Smooth muscle cell of the brain vasculature (primary cell): ENCODE measurements around the gene RIPOR3.
"Not testable (repeated sequence)": the region's sequence is repeated elsewhere in the genome, so short reads cannot be mapped to it uniquely, and the experiment has no call there.

Experiments used
- DNase-seq: peaks from one replicate; pipeline ENCODE4 v3.0.0-alpha.2; 2012; ENCODE audit warnings: low read depth, low spot score

Gene RIPOR3

DNA sequence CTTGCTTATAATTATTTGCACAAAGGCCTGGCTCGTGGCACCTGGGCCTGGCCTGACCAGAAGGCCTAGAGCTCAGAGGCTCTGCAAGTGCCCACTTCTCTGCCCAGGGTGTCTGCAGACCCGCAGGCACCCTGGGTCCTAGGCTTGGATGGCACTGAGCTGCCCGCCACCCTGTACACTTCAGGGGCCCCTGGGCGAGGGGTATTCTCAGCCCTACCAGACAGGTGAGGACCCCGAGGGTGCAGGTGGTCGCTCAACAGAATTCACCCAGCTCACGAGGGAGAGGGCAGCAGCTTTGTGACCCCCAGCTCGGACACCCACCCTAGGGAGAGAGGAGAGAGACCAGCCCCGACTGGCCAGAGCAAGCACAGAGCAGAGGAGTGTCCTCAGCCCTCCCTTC, 83.9 kb downstream of the RIPOR3 start:
- DNase-seq, result no peak

DNA sequence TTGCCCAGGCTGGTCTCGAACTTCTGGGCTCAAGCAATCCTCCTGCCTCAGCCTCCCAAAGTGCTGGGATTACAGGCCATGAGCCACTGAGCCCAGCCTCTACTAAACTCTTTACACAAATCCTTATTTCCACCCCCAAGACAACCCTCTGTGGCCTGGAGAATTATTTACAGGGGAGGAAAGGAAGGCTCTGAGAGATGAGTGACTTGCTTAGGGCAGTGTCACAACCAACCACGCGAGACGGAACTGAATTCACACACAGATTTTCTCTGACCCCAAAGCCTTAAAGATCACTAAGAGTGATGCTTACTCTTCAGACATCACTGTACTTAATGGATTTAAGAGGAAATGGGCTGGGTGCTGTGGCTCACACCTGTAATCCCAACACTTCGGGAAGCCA, 86.2 kb downstream of the RIPOR3 start:
- no peak for DNase-seq

DNA sequence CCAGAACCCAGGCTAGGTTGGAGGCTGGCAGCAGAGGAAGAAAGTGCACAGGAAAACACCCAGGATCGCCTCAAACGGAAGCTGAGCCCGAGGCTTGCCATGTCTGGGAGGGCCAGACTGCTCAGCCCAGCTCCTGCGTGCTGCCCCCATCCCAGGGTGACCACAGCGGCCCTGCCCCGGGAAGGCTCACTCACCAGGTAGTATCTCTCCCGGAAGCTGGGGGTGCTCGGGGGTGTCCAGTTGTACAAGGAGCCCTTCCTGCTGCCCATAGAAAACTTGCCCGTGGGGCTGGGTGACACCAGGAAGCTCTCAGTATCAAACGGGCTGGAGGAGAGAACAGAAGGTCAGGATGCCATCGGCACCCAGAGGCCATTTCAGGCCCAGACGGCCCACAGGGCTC, 86.9 kb downstream of the RIPOR3 start:
- no peak for DNase-seq

DNA sequence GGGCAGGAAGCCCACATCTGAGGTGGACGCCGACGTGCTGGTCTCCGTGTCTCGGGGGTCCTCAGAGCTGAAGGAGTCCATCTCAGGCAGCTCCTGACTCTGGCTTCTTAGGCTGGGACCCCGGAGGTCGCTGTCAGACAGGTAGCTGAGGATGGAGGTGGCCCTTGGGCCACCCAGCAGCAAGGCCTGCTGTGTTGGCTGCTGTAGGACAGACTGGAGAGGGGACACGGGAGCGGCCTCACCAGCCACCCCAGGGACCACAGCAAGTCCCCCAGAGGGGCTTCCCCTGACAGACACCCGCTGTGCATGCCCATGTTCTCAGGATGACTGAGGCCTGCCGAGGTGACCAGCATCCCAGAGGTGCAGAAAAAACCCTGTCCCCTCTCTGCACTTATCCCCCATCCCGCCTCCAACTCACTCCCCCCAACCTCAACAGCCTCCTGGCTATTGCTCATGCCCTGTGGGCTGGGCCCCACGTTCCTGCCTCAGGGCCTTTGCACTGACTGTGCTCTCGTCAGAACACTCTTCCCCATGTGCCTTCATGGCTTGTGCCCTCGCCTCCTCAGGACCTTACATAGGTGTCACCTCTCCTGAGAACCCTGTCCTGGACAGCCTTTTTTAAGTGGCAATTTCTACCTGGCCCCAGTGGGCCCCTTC, 88.8 kb downstream of the RIPOR3 start:
- no peak for DNase-seq

DNA sequence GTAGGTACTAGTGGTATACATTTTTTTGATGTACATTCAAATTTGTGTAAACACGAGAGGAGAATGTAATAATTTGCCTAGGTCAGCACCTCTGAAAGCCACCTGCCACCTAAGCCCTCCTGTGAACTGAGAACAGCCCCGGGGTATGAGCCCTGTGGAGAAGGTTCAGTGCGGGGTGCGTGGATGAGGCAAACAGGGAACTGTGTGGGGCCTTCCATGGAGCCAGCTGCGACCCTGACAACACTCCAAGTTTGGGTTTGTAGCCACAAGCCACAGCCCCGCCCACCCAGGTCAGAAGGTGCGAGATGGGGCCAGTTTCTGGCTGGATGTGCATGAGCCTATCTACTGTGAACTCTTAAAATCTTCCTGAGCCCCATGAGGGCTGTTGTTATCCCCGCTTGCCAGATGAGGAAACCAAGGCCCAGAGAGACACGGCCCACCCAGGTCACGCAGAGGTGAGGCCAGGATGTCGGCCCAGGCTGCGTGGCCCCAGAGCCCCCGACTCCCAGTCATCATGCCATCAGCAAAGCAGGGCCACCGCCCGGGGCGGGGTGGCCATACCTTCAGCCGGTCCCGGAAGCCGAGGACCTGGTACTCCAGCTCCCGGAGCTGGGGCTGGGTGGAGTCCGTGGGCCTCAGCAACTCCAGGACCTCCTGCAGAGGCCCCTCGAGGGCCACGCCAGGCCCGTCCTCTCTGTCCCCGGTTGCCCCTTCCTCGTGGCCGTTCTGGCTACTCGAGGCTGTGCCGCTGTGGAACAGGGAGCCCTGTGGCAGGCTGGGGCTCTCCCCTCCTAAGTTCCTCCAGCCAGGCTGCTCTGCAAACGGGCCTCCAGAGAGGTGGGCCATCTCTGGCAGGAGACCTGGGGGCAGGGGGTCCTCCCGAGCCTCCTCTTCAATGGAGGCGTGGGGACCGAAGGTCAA, 89.6 kb downstream of the RIPOR3 start:
- DNase-seq, result no peak

DNA sequence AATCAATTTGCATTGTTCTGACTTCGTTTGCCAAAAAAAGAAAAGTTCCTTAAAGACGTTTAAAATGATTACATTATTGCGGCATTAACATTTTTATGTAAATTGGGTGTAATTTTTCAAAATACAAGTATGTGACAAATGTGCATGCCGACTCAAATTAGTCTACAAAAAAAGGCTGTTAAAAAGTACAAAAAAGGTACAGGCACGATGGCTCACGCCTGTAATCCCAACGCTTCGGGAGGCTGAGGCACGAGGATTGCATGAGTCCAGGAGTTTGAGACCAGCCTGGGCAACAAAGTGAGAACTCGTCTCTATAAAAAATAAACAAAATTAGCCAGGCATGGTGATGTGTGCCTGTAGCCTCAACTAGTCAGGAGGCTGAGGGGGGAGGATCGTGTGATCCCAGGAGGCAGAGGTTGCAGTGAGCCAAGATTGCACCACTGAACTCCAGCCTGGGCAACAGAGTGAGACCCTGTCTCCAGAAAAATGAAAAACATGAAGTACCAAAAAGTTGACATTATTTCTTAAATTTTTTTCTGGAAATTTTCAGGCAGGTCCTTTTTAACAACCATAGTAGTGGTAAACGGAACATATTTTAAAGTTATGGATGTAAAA, 91.0 kb downstream of the RIPOR3 start:
- DNase-seq, result no peak

DNA sequence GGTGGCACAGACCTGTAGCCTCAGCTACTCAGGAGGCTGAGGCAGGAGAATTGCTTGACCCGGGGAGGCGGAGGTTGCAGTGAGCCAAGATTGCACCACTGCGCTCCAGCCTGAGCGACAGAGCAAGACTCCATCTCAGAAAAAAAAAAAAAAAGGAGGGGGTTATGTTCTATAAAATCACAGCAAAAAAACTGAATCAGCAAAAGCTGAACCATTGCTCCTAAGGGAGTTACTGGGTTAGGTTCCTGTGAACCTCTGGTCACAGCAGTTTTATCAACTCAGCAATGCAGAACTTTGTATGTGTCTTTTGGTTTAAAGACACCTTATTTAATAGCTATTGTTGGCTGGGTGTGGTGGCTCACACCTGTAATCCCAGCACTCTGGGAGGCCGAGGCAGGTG, 92.6 kb downstream of the RIPOR3 start:
- not testable (repeated sequence) for DNase-seq

DNA sequence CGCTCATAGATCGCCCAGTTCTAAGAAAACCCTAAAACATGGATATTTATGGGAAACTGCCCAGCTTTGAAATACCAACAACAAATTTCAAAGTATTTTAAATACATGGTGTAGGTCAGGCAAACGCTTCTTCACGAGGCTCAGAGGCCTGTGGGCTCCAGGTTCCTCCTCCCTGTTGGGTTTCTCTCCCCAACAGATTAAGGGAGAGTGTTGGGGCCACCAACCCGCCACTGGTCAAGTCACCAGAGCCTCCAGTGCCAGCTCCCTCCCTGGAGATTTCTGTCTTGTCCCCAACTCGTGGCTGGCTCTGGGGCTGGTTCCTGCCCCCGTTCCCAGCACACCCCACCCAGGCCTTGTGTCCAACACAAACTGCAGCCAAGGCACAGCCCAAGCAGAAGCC, 93.3 kb downstream of the RIPOR3 start:
- DNase-seq, result no peak

DNA sequence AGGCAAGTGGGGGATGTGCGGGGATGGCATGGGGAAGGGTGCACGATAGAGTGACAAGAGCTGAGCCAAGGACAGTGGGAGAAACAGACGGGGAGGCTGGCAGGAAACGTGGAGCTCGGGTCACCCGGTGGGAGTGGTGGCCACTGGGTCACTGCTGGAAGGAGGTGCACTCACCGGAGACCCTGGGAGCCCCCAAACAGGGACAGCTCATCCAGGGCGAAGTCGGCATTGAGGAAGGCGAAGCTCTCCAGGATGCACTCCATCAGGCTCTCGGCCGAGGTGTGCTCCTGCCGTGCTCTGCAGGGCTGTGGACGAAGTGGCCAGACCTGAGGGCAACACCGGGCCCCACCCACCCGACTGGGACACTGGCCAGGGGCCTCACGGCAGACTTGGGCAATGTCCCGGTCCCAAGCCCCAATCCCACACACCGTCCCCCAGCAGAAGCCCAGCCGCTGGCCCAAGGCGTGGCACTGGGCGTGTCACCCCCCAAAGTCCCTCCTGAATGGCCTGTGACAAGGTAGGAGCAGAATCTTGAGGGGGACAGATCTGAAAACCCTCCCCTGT, 93.9 kb downstream of the RIPOR3 start:
- no peak for DNase-seq

DNA sequence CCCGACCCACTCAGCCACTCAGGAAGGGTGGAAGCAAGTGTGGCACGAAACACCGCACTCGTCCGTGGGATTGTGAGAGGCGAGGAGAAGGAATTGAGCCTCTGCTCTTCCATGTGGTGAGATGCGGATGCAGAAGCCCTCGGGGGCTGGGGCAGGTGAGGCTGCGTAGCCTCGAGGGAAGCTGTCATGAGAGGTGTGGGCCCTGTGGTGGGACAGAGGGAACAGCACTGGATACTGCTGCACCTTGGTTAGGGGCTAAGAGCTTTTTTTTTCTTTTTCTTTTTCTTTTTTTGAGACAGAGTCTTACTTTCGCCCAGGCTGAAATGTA, 94.7 kb downstream of the RIPOR3 start:
- no peak for DNase-seq

DNA sequence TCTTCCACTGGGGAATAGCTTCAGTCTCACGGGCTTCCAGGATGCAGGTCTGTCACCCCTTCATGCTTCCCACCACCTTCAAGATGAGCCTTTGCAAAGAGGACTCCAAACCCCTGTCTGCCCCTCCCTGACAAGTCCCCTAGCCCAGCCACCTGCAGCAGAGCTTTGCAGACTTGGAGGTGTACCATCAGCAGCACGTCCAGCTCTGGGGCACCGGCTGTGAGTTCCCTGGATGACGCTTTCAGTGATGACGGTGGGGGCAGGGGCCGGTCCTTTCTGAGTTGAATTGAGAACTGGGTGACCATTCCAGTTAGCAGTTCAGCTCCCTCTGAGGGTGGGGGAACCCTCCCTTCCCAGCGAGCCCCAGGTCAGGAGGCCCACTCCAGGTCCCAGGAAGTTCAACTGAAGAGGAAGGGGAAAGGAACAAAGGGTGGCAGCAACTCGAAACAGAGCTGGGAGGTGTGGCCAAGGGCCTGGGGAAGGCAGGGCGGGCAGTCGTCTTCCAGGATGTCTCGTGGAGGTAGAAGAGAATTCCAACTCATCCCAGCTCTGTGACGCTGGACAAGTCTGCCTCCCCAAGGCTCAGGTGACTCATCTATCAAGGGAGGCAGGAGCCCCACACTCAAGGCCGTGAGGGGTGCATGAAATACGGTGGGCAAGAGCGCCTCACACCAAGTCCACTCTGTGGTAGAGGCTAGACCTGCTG, 95.2 kb downstream of the RIPOR3 start:
- DNase-seq, result no peak

DNA sequence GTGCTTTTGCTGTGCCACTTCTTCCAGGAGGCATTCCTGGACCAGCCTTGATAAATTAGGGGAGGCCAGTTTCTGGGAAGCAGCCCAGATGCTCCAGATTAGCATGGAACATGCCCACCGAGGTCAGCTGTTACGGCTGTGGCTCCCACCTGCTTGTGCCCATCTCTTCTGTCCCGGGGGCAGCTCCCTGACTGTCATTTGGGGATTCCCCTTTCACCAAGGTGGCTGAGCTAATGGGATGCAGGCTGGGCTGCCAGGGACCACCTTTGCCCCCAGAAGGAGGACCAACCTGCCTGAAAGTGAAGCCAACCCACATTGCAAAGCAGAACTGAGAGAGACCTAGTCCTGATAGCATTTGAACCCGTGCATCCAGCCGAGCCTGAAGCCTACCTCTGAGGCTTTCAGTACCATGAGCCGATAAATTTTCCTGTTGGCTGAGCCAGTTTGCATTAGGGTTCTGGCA, 95.9 kb downstream of the RIPOR3 start:
- no peak for DNase-seq

DNA sequence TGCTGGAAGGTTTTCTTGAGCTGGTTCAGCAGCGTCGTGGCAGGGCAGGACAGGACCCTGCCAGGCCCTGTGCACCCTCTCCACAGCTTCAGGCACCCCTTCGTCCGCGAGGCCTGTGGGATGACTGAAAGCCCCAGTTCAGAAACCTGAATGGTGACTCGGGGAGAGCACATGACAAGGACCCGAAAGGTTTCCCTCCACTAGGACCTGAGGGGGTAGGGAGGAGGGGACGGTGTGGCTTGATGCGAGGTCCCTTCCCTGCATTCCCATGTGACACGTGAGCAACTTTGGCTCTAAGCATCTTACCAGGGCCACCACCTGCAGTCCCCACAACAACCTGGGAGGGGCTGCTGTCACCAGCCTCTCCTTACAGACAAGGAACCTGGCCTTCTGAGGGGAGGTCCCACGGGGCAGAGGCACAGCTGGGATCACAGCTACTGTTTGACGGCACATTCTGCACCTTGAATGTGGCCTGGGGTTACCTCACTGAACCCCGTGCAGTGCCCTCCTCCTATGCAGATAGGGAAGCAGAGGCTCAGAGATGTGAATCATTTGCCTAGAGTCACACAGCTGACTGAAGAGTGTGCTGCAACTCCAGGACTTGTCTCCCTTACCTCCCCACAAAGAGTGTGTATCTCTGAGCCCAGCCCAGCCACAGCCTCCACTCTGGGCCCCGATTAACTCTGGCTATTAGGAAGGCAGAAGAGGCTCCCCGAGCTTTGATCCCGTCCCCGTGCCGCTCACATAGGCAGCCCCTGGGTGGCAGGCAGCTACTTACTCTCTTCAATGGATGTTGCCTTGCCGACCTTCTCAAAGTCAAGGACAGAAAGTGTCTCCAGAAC, 96.5 kb downstream of the RIPOR3 start:
- DNase-seq, result no peak

DNA sequence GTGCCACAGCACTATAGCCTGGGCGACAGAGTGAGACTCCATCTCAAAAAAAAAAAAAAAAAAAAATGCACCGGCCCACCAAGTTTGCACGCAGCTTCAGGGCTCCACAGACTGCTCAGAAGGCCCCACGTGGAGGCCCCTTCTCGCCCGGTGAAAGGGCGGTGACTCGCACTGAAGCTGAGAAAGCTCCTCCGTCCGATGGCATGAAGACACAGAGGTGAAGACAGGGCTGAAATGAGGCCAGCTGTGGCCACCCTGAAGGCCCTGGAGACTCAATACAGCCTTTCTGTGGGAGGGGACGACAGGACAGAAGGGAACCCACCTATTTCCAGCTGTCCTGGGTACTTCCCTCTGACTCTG, 97.1 kb downstream of the RIPOR3 start:
- DNase-seq, result no peak

DNA sequence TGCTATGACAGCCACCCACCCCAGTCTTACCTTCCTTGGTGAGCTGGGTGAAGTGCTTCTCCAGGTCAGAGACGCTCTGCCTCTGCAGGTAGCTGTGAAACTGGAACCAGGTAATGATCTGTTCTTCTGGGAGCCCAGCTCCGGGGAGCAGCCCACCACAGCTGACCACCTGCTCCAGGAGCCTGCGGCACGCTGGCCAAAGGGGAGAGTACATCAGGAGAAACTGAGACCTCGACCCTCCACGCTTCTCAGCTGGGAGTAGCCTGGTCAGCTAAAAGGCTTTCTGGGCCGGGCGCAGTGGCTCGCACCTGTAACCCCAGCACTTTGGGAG, 98.4 kb downstream of the RIPOR3 start:
- no peak for DNase-seq

DNA sequence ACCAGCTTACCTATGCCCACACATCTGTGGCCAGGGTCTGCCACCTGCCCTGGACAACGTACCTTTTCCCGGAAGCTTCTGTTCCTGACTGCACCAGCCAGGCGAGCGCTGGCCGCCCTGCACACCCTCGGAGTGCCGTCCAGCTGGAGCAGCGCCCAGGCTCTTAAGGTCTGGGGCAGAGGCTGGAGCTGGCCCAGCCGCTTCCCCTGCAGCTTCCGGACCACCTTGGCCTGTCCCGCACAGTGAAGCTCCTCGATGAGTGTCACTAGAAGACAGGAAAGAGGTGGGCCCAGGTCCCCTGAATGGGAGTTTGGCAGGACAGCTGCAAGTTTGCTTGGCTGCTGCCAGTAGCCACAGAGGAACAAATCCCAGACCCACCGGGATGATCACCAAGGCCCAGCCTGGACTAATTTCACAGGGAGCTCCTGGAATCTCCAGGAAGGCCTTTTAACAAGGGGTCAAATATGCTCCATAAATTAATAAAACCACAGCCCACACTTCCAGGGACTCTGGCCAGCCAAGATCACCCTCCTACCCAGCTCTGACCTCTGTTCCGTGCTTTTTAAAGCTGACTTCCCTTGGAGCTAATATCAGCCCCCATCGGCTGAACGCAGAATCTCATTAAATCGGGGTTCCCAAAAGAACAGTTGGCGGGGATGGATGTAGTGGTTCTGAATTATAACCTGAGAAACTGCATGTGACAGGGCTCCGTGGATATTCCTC, 98.9 kb downstream of the RIPOR3 start:
- DNase-seq, result no peak

DNA sequence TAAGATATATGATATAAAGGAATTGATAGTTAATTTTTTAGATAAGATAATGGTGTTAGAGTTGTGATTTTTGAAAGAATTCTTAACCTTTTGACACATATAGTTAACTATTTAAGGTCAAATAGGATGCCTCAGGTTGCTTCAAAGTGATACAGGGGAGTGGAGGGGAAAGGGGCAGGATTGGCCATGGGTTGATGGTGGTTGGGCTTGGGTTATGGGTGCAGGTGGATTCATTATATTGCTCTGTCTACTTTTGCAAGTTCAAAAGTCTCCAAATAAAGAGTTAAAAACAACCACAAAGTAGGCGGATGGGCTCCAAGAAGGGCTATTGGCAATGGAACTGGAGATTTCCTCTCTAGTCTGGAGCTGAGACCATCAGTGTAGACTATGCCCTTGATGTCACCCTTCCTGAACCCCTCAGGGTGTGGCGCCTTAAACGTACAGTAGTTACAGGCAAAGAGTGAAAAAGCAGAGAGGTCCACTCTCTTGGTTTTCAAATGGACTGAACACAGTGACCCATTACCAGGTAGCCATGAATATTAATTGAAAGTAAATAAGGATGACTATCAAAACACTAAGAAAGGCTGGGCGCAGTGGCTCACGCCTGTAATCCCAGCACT, 100.0 kb downstream of the RIPOR3 start:
- no peak for DNase-seq

DNA sequence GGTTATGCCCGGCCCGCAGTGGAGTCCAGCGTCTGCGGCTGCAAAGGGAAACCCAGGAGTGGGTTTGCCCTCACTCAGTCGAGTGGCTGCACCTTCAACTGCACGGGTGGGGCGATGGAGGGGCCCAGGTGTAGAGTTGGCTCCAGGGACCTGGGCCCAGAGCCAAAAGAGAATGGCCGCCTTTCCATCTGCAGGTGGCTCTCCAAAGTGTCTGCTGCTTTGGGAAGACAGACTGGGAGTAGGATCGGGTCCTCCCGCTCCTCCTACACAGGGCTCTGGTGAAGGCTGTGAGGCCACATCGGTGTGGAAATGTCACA, 101.0 kb downstream of the RIPOR3 start:
- no peak for DNase-seq

DNA sequence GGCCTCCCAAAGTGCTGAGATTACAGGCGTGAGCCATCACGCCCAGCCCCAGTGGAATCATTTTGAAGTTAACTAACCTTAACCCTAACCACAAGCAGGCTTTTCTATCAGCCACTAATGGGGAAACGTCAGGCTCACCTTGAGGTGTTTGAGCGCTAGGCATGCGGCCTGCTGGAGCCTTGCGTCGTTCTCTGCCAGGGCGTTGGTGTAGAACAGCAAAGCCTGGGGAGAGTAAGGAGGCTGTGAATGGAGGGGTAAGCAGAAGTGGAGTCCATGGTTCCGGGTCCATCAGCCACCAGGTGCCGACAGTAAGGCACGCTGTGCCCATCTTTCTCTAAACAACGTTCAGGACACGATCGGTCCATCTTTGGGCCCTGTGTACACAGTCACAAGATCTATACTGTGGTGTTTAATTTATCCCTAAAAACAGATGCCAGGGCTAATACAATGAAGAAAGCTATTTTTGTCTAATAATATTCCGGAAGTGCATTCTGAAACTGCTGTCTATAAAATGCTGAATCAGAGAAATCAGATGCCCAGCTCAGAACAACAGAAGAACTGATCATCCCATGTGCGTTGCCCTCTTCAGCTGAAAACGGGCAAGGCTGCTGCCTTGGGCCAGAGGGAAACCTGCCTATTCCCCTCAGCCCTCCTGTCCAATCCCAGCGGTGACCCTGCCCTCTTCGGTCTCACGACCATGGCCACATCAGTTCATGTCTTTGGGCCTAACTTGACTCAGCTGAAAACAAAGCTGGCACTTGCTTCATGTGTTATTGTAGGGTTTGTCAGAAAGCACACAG, 101.6 kb downstream of the RIPOR3 start:
- DNase-seq, result no peak
